Islet precursor cell (in vitro differentiated cells): ENCODE data around the gene GCGR.
A peak's percentile ranks its signal among the peaks of the same experiment; 100 is the strongest.
"Not testable (repeated sequence)": the region's sequence is repeated elsewhere in the genome, so short reads cannot be mapped to it uniquely, and the experiment has no call there.

Source experiments
- DNase-seq: peaks from one replicate; pipeline ENCODE4 v3.0.0-alpha.2; 2018

Gene GCGR

DNA sequence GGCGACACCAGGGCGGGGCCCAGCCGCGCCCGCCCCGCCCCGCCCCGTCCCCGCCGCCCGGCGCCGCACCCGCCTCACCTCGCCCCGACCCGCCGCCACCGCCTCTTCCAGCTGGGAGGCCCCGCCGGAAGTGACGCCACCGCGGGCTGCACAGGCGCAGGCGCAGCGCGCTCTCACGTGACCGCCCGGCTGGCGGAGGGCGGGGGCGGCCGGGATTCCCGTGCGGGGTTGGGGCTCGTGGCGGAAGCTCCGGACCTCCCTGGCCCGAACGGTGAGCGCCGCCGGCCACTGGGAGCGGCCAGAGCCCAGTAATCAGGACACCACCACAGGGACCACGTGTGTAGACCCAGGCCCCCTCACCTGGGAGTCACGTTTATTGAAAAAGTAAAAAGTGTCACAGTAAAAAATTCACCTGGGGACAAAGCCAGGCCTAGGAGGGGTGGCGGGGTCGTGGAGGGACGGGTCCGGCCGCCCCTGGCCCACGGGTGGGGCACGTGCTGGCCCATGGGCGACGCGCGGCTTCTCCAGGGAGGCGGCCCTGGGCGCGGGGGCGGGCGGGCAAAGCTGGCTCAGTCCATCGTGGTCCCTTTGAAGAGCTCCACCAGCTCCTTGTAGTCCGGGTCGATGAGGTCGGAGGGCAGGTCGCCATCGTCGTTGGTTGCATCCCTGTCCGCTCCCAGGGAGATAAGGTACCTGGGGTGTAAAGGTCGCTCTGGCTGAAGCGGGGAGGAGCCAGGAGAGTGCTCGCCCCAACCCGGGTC is 29.4 kb downstream of the GCGR start, which contains the start of gene MCRIP1:
Gene MCRIP1 (minus strand): TSS at position 132 of the 761 bp plus-strand sequence. CDS start 8,785 bp downstream, outside the sequence.
- DNase-seq = peak; percentile 98

DNA sequence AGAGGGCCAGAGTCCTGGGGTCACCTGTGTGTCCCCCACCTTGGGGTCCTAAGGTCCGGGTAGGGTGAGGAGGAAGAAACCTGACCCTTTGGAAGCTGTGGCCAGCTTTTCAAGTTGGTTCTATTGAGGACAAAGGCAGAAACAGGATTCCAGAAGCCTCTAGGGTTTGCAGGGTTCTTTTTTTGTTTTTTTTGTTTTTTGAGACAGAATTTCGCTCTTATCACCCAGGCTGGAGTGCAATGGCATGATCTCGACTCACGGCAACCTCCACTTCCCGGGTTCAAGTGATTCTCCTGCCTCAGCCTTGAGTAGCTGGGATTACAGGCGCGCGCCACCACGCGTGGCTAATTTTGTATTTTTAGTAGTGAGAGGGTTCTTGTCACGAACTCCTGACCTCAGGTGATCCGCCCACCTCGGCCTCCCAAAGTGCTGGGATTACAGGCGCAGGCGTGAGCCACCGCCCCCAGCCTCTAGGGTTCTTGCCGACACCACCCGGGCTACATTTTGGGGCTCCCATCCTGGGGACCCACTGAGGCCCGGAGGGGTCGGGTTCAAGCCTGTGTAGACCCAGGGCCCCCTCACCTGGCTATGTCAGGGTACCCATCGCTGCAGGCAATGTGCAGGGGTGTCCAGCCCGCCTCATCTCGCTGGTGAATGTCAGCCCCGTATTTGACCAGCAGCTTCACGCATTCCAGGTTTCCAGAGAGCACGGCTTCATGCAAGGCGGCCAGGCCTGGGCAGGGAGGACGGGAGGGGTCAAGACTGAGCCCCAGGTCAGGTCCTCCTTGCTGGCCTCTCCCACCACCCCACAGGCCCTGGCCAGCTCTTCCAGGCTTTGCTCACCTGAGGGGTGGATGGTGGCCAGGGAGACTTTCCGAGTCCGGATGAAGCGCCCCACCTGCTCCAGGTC is 30.2 kb downstream of the GCGR start:
- DNase-seq = no peak

DNA sequence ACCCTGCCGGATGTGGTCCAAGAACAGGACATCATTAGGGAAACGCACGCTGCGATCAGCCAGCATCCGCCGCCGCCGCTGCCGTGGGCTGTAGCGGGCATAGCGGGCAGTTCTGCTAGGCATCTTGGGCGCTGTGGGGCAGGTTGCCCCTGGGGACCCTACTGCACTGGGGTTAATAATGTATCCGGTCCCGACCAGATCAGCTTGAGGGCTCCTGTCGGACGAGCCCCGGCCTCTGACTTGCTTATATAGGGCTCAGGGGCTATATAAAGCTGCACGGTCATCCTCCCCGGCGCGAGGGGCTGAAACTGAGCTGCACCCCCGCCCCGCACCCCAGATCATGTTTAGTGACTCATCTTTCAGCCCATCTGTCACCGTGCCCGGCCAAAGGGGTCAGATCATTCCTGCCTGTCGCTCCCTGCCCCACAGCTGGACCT is 30.9 kb downstream of the GCGR start, which contains the start of gene PPP1R27:
Gene PPP1R27 (minus strand): TSS at position 220 of the 437 bp plus-strand sequence. CDS start 97 bp downstream, at position 123.
- DNase-seq = no peak

DNA sequence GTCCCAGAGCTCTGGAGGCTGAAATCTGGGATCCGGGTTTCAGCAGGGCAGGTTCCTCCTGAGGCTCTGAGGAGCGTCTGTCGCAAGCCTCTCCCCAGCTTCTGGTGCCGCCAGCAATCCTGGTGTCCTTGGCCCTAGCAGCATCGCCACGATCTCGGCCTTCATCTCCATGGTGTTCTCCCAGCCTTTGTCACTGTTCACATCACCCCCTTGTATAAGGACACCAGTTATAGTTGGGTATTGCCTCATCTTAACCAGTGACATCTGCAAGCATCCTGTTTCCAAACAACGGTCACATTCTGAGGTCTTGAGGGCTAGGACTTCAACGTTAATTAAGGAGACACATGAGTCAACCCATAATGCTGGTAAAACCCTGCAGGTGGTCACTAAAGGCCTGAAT is 33.7 kb downstream of the GCGR start:
- no peak for DNase-seq

DNA sequence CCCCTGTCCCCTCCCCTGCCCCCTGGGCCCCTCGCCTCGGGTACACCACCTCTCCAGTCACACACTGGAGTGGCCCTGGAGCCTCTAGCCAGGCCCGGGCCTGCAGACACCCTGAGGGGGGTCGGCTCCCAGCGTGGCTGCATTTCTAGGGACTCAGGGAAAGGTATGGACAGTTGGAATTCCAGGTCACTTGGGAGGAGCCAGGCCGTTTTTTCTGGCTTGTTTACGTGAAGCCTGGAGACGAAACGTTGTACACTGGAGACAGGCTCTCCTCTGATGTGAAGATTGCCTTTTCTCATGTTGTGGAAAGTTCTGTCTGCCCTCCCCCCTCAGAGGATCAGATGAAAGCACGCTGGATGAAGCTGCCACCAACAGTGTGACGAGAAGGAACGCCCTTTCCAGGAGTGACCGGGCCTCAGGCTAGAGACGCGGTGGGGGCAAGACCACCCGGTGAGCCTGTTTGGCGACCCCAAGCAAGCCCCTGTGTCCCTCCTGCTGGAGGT is 34.9 kb downstream of the GCGR start:
- DNase-seq = peak; percentile 94

DNA sequence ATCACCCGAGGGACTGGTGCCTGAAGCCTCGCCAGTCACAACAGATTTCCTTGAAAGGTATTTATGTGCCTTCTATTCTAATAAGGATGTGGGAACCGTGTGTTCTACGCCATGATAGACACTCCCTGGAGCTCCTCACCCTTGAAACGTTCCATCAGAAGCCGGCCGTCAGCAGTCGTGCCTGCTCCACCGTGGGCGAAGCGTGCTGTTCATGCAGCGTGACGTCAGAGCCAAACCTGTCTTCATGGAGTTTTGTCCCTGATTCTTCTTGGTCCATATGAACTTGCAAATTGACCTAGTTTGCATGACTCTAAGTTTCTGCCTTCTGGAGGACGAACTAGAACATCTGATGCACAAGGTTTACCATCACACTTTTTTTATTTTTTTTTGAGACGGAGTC is 35.4 kb downstream of the GCGR start:
- no peak for DNase-seq

DNA sequence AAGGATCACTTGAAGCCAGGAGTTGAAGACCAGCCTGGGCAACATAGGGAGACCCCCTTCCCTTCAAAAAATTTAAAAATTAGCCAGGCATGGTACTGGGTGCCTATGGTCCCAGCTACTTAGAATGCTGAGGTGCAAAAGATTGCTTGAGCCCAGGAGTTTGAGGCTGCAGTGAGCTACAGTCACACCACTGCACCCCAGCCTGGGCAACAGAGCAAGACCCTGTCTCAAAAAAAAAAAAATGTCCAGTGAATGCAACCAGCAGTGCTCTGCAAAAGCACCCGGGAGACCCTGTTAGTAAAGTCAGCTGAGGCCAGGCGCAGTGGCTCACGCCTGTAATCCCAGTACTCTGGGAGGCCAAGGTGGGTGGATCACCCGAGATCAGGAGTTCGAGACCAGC is 36.1 kb downstream of the GCGR start:
- not testable (repeated sequence) for DNase-seq

DNA sequence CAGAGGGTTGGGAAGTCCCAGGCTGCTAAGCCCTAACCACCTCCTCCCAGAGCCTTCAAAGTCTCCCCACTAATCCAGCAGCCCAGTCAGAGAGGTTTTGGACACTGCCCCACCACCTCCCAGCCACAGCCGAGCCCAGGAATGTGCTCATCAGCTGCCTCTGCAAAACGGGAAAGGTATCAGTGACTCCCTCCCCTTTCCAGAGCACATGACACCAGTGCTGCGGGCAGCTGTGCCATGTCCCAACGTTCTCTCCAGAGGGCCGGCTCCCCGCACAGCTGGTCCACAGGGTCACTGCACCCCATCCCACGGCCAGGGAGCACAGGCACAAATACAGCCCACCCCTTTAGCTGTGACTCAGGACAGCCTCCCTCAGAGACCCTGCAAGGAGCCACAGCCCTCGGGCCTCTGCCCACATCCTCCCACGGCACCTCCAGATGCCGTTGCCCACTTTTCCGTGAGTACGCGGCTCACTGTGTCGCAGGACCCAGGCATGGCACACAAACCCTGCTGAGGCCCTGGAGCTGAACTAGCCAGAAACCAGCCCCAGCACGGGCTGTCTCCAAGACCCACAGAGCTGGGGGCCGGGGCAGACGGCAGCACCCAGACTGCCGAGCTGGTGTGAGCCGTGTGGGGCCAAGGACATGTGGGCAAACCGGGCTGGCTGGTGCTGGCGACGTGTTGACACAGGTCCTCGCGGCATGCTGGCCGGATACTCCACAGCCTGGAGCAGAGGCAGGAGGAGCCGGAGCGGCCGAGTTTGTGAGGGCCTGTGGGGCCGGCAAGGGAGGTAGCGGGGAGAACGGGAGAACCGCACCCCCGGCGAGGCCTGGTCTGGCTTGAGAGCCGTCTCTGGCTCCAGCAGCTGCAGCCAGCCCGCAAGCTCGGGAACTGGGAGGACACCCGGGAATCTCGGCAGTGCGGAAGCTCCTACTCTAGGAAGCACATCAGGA is 37.2 kb downstream of the GCGR start:
- peak; percentile 76 for DNase-seq

DNA sequence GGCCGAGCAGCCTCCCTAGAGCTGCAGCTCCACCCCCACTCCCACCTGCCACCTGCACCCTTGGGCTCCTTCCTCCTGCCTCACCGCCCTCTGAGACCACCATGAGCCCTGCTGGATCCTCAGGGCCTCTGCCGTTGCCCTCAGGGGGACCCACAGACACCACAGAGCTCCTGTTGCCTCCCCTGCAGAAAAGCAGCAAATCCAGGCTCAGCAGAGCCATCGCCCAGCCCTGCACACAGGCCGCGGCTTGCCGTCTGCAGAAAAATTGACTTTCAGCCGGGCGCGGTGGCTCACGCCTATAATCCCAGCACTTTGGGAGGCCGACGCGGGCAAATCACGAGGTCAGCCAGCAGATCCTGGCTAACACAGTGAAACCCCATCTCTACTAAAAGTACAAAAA is 37.9 kb downstream of the GCGR start:
- no peak for DNase-seq

DNA sequence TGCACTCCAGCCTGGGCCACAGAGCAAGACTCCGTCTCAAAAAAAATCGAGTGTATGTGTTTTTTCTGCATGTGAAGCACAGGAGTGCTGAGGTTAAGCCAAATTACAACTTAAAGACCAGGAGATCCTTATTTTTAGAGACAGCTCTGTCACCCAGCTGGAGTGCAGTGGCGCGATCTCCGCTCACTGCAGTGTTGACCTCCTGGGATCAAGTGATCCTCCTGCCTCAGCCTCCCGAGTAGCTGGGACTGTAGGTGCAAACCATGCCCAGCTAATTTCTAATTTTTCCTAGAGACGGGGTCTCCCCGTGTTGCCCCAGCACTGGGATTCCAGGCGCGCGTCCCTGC is 38.4 kb downstream of the GCGR start:
- no peak for DNase-seq

DNA sequence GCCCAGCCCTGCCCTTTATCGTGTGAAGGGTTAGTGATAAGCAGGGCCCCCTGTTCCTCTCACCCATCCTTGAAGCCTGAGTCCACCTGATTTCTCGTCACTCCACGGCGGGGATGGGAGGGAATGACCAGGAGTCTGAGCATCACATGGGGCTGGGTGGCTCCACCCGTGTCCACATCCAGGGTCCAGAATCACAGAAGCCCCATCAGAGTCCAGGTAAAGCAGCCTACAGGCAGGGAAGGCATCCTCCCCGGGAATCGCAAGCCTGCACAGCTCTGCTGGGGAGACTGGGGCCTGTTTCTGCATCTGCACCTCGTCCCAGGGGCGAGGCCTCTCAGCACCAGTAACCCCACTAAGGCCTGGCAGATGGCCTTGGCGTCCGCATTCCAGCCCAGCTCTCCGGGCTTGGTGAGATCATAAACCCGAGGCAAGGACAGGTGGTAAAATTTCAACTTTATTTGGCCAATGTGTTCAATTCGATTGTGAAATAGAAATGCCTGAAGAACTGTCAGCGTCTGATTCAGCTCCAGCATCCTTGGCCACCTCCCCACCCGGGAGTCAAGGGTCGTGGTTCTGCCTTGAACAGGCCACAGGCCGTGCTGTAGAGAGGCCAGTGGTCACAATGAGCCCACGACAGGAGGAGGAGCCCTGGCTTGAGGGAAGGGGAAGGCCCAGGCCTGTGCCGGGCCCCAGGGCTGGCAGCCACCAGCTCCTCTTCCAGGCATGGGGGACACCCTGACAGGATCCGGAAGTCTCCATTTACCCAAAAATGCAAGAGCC is 39.0 kb downstream of the GCGR start:
- DNase-seq = no peak

DNA sequence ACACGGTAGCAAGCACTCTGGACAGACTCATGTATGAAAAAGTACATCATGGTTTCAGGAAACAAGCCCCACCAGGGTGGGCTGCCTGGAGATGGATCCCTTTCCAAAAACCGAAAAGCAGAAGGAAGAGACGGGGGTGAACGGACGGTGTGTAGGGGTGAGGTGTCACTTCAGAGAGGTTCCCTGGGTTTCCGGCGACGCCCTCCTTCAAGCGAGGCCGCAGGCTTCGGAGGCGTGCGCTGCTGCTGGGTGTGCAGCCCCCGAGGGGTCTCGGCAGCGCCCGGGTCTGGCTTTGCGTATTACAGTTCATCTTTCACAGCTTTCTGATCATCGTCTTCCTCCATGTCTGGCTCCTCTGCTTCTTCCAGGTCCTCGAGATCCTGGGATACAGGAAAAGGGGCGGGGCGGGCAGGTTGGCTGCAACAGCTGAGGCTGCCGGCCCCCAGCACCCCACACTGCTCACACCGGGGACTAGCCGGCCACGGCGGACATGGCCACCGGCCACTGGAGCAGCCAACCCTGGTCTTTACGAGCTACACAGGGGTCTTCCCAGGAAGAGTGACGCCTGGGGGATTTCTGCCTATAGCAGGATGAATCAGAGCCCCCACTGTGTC is 39.9 kb downstream of the GCGR start:
- no peak for DNase-seq

DNA sequence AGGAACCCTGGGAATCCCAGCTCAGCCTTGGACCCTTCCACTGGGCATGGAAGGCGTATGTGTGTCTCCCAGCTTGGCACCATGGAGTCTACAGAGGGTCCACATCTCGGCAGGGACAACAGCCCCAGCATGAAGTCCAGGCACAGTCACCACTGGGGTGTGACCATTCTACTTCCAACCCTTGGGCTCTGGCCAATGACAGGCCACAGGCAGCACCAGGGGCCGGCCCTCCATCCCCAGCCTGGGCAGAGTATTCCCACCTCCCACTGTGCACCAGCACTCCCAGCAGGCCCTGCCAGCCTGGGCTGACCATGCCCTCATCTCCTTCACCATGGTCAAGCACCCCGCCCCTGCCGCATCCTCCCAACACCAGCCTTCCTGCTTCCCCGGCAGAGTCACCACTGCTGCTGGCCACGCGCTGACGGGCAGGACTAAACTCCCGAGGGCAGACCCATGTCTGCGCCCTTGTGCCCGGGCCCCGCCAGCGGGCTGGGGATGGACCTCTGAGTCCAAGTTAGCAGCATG is 40.4 kb downstream of the GCGR start:
- DNase-seq = no peak

DNA sequence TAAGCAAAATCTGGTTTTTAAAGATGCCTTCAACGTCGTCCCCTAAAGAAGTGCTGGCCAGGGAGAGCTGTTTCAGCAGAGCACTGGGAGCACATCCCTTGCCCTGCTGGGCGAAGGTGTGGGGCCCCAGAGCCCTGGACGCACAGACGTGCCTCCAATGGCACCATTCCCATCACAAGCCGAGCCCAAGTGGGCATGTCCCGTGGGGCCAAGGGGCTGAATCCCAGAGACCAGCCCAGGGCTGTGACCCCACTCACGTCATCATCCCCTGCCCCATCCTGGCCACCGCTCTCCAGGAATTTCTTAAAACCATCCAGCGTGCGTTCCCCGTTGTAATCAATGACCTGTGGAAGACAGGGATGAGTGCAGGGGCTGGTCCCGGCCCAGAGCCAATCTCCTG is 40.9 kb downstream of the GCGR start:
- no peak for DNase-seq

DNA sequence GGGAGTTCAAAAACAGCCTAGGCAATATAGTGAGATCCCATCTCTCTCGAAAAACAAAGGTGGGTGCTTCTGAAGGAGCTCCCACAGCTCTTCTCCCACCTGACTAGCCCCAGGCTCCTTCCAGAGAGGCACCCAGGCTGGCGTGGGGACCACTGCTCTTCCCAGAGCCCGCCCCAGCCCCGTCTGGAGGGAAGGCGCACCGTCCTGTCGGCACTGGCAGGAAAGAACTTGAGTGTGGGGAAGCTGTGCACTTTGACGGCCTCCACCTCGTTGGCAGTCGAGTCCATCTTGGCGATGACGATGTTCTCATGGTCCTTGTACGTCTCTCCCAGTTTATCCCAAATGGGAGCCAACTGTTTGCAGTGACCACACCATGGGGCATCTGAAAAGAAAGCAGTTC is 41.4 kb downstream of the GCGR start:
- DNase-seq = no peak

DNA sequence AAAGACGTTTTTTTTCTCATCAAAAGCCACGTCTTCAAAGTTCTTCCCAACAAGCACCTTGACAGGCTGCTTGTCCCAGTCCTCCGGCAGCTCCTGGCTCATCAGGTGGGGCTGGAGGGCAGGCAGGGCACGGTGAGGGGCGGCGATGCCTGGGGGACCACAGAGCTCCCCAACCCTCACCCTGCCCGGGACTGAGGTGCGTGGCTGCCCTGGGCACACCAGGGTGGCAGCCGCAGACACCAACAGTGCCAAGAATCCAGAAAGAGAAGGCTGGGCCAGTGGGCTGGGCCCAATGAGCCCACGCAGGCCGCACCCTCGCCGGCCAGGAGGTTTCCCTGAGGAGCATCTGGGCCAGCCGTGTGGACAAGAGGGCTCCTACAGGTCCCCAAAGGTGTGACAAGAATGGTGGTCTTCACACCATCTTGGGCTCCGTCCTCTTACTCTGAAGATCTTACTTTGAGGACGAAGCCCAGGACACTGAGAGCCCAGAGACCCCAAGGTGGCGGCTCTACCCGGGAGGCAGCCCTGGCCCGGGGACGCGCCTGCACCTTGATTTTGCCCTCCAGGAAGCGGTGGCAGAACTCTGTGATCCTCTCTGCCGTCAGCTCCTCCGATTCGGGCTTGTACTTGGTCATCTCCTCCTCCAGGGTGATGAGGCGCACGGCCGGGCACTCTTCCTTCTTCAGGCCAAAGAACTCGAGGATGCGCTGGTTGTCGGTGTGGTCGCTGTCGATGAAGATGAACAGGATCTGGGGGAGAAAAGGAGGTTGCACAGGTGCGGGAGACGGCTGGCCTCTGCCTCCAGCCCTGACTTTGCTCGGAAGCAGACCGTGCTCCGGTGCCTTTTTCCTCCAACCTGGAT is 42.2 kb downstream of the GCGR start:
- no peak for DNase-seq

DNA sequence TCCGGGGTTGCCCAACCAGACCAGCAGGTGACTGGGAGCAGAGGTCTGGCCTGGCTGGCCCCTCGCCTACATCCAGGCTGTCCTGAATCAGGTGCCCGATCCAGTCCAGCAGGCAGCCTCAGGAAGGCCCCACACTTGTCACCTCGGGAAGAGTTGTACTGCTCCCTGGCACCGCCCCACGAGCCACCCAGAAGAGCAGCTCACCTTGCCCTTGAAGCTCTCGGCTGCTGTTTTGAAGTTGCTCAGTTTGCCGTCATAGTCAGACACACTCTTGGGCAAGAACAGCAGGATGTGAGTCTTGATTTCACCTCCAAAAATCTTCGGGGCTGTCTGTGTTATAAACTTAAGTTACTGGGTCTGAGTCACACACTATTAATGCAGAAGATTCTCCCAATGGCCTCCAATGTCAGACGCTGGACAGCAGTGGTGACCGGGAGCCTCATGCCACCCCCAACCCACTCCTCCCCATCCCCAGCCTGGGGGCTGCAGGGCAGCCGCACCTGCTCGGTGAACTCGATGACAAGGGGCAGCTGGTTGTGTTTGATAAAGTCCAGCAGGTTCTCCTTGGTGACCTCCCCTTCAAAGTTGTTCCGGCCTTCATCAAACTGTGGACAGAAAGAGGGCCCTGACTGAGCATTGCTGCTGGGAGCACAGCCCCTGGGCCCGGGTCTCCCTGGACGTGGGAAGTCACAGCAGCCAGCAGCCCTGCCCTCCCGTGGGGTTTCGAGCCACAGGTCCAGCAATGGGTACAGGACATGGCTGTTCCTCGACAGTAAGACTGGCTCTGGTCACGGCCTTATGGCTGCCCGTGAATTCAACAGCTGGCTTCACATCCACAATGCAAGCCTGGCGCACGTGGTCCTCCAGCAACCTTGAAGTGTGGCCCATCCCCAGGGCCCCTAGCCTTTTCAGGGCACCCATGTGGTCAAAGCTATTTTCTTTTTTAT is 43.1 kb downstream of the GCGR start:
- DNase-seq = no peak

DNA sequence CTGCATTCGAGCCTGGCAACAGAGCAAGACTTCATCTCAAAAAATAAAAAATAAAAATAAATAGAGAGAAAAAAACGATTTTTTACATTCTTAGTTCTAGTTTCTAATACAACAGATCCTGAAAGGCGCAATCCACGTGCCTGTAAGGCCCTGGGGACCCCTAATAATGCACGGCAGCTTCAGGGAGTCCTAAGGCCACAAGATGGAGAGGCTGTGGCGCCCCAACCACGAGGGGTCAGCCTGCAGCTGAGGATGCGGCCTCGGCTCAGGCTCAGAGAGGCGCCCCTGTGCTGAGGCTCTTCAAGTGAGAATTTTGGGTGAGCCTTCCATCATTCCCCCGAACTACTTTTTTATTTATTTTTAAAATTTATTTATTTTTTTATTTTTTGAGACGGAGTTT is 45.5 kb downstream of the GCGR start:
- no peak for DNase-seq

DNA sequence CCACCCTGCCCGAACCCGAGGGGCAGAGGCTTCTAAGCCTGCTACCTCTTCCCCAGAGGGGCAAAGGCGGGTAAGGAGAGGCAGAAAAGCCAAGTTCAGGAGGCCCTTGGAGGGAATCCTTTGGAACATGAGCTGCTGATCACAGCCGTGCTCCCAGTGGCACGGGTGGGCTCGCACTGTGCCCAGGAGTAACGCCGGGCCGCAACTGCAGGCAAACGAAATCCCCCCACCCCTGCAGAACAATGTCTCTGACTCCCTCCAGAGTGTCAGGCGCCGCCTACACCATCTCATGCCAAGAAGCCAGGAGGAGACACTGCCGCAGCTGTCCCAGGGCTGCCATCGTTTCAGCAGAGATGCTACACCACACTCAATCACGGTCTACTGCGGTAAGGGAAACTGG is 47.5 kb downstream of the GCGR start:
- DNase-seq = no peak
